Limb (tissue), 2 donors: ENCODE results near the gene PRG3.

Source experiments
- DNase-seq, 2 donors: peaks; one replicate each; pipeline ENCODE4 v3.0.0-alpha.2; 2016; ENCODE audit errors: extremely low spot score in 2 of 2

PRG3 gene, protein sequence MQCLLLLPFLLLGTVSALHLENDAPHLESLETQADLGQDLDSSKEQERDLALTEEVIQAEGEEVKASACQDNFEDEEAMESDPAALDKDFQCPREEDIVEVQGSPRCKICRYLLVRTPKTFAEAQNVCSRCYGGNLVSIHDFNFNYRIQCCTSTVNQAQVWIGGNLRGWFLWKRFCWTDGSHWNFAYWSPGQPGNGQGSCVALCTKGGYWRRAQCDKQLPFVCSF

DNA sequence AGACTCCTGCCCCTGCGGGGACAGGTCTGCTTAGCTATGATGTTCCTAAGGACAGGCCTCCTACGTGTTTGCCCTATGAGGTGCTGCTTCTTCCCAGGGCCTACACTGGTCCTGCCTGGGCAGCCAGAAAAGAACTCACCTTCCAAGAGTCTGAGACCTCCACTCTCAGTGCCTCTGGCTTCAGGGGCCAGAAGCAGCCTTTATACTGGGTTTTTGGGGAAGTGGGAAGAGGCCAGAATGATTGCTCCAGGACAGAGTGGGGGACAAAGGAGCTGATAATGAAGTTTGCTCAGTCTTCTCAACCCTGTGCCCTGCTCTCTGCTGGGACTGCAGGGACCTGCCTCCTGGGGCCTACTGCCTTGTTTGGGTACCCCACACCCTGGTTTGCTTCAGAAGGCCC lies at the start of gene PRG3:
Gene PRG3 (minus strand): TSS at position 176 of the 400 bp plus-strand sequence. CDS start 442 bp downstream, outside the sequence.
- no peak for DNase-seq

DNA sequence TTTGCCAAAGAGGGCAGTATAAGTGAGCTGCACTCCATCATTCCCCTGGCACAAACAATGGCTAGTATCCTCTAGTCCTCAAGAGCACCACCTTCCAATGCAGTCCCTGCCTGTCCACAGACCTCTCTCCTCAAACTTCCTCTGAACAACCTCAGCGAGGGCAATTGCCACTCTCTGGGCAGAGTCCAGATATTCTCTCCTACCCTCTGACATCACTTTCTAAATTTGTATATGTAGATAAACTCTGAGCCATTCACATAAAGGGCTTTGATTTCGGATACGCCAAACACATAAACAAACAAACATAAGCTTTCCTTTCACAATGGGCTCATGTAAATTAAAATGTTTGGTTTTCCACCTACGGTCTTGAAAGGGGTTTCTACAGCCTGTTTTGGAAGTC lies 49.0 kb upstream of the PRG3 start:
- no peak for DNase-seq

DNA sequence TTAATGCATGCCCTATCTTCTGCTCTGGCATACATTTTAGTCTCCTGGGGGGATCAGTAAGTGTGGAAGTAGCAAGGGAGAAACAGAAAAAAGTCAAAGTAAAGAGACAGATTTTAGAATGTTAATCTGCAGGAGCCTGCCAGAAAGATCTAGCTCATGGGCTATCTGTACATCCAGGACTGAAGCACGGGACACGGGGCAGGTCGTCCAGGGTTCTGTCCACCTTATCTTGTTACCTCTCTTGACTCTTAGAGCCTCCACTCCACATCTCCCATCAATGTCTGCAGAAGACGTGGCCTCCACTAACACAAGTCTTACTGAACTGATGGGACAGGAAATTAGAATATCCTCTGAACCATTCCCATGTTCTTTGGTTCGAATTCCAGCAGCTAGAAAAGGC lies 47.7 kb upstream of the PRG3 start:
- DNase-seq: no peak

DNA sequence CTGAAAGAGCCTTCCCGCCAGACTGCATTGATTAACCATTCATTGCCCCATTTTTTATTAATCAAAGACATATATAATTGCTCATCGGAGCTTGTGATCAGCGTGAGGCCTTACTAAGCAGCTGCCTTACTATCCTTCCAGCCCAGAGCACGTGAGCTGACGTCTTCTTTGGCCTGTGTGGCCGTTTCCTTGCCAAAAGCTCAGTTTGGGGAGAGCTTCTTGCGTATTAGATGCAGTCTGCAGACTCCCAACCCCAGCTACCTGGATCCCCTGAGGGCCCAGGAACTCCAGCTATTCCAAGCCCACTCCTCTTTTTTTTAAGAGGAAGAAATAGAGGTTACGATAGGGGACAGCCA lies 46.8 kb upstream of the PRG3 start:
- peak in 1 of 2 donors; percentile 74 for DNase-seq

DNA sequence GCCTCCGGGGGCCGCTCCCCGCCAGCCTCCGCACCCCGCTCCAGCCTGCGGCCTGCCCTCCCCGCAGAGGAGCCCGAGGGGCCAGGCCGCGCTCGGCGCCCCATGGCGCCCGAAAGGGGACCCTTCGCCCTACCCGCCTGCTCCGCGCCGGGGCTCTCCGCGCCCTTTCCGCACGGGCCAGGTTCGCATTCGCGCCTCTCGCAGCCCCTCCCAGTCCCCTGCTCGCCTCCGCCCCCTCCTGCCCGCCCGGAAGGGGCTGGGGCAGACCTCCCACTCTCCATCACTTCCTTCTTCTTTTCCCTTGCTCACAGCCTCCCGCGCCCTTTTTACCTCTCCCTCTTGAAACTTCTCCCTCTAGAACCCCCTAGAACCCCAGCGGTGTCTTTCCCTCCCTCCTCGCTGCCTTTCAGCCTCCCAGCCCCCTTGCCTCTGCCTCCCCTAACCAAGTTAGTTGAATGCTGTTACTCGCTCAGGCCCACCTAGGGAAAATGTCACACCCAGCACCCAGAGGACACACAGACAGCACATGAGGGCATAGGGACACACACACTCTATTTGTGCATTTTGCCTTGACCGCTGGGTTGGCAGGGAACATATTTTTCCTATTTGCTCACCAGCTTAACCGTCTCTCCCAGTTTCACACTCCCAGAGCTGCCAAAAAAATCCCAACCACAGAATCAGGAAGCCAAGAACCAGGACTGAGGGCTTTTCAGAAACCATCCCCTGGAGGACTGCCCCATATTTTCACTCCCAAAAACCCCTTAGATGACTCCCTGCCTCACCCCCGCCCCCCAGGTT lies 46.2 kb upstream of the PRG3 start, which contains the start of gene SLC43A3:
Gene SLC43A3 (minus strand): TSS at position 193 of the 798 bp plus-strand sequence. CDS start 949 bp downstream, outside the sequence.
- peak; percentile 84 for DNase-seq

DNA sequence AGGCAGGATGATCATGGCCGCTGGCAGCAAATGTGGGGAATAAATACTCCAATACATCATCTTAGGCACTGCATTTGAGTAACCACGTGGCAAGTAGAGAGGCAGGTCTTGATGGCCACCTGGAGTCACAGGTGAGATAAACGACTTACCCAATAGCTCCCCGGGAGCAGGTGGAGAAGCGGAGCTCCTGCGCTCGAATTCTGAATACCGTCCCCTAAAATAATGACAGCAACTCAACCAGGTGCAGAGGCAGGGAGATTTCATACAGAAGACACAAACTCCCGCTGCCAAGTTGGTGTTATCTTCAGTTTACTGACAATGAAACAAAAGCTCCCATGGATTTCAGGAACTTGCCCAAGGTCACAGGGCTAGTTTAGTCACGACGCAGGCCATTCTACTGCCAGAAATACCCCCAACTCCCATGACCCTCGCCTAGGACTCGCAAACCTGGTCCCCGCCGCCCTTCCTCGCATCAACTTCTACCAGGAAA lies 45.5 kb upstream of the PRG3 start:
- DNase-seq: no peak

DNA sequence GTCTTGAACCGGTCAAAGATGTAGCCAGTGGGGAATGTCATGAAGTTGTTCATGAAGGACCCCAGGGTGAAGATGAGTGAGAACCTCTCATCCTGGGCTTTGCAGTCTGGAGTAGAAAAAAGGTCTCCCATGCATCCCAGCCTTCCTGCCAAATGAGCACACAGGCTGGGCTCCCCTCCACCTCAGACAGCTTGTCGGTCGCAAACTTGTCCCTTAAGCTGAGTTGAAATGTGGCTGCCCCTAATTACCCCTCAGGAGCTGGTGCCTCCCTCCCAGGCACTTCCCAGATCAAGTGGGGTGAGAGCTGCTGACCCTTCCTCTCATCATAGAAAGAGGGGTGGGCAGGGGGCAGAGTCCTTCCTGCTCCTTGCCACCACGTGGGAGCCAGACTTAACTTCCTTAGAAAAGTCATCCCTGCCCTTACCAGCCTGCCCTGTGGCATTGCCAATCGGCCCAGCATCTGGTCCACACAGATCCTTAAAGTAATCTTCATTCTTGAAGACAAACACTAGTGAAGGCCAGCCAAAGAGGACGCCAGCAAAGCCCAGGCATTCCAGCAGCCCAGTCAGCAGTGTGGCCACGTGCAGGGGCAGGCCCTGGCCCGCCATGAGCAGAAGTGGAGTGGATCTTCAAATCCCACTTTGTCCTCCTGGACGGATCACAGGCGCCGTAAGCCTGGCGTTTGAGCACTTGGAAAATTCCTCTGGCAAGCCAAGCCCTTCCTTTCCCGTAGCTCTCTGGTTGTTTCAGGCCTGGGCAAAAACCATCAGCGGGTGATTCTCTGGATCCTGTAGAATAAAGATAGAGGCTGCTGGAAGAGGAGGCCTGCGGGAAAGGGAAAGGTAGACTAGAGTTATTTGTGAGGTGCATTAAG lies 44.9 kb upstream of the PRG3 start:
- DNase-seq: peak; percentile 37 to 40

DNA sequence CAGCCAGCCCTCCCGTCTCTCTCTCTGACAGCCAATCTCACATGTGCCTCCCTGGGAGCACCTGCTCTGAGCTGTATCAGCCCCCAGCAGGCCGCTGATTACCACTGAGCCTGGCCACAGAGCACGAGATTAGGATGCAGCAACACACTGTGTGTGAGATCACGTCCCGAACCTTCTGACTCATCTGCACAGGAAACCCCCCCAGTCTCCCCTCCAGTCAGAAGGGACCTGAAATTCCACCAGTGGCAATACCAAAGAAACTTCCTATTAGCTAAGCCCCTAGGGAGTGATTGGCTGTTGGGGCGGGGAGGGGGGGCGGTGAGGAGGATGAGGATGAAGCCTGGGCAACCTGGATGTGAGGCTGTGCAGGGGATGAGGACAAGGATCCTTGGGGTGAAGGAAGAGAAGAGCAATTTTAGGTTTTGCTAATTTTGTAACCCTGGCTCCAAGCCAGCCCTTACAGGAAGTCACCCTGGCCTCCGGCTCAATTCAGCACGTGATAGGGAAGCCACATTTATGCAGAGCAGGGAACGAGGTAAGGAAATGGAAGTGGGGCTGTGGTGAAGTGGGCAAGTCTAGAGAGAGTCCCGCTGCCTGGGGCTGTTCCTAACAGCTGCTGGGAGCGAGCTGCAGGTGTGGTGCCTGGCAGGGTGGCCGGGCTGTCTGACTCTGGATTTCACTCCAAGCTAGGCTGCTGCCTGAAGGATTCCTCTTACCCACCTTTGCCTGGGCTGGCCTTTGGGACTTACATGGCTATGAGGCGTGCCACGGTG lies 44.0 kb upstream of the PRG3 start:
- peak; percentile 25 to 51 for DNase-seq

DNA sequence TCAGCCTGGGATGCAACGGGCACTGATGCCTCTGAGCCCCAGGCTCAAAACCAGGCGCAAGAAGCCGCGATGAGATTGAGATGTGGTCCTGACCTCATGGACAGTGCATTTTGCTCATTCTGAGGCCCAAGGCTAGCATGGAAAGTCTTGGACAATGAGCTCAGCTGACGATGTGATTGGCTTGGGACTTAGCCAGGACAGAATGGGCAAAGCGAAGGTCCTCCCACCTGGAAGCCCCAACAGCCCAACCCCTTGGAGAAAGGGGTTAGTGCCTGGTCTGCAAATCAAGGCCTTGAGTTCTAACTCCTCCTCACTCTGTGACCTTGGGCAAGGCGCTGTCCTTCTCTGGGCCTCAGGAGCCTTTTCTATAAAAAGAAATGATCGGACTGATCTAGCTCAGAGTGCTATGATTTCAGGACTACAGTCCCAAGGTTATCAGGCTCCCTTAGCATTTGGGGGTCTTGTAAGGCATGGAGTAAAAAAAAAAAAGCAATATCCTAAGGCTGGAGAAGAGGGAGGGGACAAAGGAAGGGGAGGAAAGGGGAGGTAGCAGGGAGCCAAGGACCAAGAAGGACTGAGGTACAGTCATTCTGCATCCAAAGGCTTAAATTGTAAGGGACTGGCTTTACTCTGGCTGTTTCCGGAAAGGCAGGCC lies 43.3 kb upstream of the PRG3 start:
- no peak for DNase-seq

DNA sequence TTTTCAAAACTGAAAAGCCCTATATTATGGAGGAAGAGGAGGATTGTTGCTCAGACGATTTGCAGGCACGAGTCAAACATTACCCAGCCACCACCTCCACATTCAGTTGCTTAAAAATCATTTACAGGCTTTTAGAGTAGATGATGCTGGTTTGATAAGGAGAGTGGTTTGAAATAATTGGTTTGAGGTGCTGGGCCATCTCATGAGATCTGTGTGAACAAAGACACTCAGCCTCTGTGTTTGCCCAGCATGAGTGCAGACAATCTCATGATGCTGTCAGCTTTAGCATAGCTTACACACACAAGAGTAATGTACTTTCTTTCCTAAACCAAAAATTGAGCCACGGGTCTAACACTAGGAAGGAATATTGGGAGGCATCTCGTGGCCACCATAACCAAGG lies 41.7 kb upstream of the PRG3 start:
- DNase-seq: no peak

DNA sequence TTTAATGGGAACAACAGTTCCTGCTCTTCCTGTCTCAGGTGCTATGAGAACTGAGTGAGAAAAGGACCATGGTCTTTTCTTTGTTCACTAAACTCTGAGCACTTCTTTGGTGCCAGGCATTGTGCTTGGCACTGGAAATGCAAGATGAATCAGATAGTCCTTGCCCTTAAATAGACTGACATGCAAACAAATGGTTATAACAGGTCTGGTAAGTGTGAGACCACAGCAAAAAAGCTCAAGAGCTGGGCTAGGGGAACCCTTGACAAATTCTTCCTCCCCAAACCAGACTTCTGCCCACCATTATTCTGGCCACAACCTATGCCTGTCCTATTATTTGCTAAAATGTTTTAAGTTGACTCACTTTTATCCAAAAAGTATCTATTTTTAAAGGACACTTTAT lies 40.9 kb upstream of the PRG3 start:
- DNase-seq: no peak

DNA sequence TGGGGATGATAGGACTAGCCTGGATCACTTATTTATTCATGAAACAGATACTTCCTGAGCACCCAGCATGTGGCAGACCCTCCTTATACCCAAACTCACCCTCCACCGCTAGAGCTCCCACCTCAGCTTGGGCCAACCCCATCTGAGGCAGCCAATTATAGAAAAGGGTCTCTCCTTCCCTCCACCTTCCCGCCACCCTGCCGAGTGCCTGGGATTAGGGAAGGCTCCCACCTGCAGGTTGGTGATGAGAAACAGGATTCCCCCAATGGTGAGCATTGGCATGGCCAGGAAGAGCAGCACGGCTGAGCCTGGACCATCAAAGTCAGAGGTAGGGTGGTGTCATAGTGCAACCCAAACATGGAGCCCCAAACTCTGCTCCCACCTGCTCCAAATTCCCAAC lies 40.1 kb upstream of the PRG3 start:
- no peak for DNase-seq

DNA sequence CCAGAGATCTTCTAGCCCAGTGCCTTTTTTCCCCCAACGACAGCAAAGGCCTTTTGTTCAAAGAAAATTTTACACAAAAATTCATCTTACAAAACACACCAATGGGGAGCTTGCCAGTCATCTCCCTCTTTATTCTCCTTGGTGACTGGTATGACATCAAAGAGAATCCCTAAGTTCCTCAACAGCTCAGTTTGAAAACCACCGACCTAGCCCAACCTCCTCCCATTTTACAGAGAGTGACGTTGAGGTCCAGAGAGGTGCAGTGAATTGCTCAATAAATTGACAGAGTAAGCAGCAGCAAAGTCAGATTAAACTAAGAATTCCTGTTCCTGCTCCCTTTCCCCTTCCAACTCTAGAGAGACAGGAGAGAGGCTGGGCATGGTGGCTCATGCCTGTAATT lies 38.2 kb upstream of the PRG3 start:
- no peak for DNase-seq

DNA sequence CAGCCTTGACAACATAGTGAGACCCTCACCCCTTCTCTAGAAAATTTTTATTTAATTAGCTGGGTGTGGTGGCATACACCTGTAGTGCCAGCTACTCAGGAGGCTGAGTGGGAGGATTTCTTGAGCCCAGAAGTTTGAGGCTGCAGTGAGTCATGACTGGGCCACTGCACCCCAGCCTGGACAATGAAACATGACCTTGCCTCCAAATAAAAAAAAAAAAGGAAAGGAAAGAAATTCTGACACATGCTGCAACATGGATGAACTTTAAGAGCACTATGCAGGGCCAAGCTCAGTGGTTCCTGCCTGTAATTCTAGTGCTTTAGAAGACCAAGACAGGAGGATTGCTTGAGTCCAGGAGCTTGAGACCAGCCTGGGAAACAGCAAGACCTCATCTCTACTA lies 37.2 kb upstream of the PRG3 start:
- no peak for DNase-seq

DNA sequence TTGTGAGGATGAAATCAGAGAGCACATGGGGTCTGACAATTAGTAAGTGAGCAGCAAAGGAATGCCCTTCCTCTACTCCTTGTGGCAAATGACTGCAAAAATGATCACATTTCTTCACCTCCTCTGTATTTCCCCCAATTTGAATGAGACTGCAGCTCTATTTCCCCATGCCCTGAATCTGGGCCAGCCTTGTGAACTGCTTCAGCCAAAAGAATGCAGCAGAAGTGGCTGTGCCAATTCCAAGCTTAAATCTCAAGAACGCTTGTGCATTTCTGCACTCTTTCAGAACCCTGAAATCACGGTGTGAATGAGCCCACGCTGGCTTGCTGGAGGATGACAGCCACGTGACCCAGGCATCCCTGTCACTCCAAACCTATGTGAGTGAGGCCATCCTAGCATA lies 36.1 kb upstream of the PRG3 start:
- DNase-seq: no peak

DNA sequence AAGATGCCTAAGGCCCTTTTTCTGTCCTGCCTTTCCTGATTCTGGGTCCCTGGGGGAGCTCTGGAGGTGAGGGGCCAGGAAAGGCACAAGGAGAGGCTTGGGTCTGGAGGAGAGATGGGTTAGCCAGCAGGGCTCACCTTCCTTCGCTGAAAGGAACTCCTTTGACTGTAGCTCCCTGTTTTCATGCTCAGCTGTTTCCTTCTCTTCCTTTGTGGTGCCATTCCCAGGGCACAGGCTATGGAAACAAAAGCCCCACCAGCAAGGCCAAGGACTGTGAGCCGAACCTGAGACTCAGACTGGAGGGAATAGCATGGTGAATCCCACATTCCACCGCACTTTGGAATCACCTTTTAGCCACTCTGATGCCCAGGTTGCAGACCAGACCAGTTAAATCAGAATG lies 35.5 kb upstream of the PRG3 start:
- no peak for DNase-seq

DNA sequence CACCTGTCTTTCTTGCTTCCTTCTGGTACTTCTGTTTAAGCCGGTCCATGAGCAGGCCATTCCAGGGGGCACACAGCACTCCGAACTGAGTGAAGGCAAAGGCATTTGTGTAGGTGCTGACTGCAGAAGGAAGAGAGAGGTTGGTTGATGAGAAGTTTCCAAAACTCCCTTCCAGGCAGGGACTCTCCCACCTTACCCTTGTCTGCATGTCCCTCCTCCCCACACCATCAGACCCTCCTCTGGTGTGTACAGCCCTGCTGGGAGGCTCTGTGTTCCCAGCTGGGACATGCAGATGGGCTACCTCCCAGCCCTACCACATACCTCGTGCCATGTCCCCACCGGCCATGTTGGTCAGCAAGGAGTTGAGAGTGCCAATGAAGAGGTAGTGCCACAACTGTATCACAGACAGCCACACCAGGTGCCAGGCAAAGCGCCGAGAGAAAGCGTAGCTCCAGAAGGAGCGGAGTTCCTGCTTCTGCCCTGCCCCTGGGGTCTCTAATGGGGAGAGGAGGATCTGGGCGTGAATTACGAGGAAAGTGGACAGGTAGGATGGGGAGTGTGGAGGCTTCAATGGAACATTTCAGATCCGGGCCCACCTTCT lies 33.8 kb upstream of the PRG3 start:
- DNase-seq: no peak

DNA sequence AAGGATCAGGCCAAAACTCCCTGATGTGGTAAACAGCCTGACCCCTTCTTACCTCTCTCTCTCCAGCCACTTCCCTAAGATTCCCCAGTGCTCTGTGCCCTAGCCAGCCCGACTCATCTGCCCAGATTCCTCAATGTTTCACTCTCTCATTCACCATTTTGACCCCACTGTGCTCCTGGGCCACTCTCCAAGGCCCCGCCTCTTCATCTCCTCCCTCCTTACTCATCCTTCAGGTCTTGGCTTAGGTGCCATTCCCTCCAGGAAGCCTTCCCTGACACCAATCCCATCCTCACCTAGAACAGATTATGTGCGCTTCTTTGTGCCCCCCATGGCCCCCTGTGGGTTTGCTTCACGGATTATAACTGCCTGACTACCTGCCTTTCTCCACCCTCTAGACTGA lies 32.7 kb upstream of the PRG3 start:
- no peak for DNase-seq

DNA sequence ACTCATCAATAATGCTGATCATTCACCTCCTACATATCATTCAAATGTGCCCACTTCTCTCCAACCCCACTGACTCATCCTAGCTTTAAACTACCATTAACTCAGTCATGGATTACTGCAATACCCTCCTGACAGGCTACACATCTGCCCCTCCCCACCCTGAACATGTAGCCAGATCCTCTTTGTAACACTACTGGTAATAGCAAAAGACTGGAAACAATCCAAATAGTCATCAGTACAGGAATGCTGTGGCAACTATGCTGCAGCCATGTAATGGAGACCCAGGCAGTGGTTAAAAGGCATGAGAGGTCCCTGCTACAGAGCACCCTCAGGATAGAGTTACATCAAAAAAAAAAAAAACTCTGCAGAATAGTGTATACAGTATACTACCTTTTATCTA lies 29.3 kb upstream of the PRG3 start:
- no peak for DNase-seq
